COLO668 (cell line): ENCODE measurements around the gene SRRM4.

Experiments
- DNase-seq: peaks from one replicate; lab custom pipeline; 2025; ENCODE audit not compliant: unreplicated experiment; lab: John Stamatoyannopoulos, UW

SRRM4 gene

DNA sequence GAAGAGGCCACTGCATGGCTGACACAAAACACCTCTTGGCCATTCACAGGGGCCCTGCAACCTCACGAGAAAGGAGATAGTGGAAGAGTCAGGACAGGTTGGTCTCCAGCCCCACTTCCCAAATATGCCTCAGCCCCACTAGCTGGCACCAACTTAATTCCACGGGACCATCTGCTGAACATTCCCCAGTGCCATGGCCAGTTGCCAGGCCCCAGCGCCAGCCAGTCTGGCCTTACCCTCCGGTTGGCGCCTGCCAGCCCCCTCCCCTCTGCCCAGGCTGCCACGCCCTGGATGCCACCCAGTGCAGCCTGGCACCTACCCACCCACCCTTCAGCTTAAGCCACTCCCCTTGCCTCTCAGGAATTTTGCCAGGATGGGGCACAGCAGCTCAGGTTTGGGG lies 176.2 kb downstream of the SRRM4 start:
- DNase-seq = no peak

DNA sequence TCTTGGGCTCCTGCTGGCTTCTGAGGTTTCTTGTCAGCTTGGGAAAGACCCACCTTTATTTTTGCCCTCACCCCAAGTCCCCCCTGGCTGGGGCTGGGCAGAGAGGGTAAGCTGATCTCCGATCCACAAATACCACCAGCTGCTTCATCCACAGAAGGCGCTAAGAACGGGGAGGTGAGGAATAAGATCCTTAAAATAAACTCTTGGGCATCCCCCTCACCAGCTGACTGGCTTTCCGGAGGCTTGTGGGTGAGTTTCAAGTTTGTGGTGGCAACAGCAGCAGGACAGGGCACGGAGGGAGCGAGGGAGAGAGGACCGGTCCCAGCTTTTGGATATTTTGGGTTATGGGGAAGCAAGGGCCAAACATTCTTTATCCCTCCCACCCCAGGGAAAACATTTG lies 176.6 kb downstream of the SRRM4 start:
- no peak for DNase-seq

DNA sequence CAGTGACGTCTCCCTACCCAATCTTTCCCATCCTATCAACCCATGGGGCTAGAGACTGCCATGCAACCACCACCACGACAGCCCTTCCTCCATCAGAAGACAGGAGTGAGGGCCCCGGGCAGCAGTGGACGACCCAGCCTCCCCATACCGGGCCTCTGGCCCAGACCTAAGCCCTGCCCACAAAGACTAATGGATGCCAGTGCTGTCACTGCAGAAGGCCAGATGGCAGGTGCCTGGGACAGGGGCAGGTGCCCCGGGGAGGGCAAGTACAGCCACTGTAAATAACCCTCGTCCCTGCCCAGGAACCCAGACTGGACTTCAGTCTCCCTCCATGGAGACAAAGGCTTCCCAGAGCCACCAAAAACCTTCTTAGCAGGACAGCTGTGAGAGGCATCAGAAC lies 177.1 kb downstream of the SRRM4 start:
- no peak for DNase-seq

DNA sequence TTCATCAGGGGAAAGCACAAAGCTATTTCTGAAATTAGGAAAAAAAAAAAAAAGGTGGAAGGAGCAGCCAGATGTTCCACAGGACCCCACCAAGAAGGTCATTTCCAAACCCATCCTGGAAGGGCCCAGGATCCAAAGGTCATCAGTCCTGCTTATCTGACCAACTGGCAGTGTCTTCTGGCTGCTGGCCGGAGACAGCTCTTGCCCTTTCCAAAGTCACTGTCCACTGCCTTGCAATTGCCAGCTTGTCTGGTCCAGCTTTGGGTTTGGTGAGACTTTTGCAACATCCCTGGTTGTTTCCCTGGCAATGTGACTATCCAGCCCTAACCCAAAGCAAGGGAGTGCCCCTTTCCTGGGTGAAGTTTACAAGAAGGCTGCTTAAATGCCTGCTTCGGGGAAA lies 178.5 kb downstream of the SRRM4 start:
- DNase-seq = no peak

DNA sequence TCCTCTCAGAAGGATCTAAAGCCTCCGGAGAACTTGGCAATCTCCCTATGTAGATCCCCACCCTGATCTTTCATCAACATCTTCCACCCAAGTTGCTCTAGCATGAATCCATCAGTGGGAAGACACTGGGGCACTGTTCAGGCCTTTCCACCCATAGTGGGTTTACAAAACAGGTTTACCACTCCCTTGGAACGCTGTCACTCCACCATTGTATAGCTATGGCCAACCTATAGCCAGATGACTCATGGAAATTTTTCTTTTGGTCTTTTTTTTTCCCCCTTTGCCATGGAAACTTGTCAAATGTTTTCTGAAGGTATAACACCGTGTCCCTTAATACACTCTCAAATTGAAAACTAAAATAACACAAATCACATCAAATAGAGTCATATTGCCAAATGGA lies 186.6 kb downstream of the SRRM4 start:
- no peak for DNase-seq

DNA sequence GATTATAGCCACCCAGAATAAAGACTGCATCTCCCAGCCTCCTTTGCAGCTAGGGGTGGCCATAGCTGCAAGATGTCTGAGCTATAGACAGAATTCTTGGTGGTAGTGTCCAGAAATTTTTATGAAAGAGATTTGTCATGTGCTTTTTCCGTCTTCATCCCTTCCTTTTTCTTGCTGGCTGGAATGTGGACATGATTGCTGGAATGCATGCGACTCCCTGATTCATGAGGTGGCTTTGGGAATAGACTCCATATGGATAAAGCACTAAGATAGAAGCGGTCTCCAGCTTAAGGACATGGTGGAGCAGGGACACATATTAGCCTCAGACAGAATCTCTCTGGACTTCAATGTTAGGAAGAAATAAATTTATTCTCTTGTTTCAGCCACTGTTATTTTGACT lies 187.4 kb downstream of the SRRM4 start:
- DNase-seq = no peak

DNA sequence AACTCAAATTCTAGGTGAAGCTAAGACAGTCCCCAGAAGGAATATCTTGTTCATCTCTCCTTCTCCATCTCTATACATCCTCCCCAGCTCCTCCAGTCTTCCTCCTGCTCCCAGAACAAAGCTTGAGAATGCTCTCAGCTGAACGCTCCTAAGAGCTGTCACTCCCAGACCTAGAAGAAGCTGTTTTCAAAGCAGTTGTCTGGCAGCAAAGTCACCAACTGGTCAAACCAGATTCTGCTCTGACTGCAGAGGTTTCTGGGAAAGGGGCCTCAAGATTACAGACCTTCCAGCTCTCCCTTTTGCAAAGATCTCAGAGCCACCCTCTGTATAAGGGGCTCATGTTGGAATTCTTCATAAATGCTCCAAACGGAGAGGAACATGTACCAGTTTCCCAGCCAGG lies 187.8 kb downstream of the SRRM4 start:
- no peak for DNase-seq

DNA sequence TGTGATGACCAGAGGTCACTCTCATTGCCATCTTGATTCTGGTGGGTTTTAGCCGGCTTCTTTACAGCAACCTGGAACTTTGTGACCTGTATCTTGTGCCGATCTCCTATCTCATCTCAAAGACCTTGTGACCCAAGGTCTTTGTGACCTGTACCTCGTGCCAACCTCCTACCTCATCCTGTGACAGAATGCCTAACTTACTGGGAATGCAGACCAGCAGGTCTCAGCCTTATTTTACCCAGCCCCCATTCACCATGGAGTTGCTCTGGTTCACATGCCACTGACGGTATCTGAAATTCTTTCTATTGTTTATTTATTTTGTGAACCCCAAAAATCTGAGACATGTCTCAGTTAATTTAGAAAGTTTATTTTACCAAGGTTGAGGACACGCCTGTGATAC lies 189.9 kb downstream of the SRRM4 start:
- no peak for DNase-seq

DNA sequence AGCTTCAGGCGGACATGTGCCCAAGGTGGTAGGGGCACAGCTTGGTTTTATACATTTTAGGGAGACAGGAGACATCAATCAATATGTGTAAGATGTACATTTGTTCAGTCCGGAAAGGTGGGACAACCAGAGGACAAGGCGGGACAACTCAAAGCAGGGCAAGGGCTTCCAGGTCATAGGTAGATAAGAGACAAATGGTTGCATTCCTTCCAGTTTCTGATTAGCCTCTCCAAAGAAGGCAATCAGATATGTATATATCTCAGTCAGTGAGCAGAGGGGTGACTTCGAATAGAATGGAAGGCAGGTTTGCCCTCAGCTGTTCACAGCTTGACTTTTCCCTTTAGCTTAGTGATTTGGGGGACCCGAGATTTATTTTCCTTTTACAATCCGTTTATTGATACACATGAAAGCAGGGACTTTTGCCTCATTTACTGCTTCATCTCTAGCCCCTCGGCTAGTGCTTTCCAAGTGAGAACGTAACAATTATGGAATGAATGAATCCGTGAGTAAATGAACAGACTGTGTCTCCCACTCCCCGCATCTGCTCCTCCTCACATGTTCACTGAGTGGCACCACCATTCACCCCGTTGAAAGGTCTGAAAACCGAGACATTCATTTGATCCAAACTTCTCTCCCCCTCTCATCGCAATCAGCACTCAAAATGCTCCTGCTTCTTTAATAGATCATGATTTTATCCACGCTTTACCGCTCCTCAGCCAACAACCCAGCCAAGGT lies 190.5 kb downstream of the SRRM4 start:
- DNase-seq = no peak

DNA sequence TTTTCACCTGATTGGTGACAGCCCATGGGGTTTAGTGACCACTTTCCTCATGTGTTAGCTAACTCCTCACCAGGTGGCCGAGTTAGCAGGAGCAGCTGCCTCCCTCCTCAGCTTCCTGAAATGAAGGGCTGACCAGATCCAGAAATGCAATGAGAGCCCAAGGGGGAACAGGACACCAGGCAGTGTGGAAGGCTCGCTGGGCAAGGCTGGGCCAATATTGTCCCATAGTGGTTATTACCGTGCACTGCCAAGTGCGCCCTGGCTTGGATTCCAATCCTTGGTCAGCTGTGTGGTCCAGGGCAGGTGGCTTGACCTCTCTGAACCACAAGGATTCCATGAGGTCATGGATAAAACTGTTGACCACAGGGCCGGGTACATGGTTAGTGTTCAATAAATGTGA lies 193.7 kb downstream of the SRRM4 start:
- DNase-seq = no peak

DNA sequence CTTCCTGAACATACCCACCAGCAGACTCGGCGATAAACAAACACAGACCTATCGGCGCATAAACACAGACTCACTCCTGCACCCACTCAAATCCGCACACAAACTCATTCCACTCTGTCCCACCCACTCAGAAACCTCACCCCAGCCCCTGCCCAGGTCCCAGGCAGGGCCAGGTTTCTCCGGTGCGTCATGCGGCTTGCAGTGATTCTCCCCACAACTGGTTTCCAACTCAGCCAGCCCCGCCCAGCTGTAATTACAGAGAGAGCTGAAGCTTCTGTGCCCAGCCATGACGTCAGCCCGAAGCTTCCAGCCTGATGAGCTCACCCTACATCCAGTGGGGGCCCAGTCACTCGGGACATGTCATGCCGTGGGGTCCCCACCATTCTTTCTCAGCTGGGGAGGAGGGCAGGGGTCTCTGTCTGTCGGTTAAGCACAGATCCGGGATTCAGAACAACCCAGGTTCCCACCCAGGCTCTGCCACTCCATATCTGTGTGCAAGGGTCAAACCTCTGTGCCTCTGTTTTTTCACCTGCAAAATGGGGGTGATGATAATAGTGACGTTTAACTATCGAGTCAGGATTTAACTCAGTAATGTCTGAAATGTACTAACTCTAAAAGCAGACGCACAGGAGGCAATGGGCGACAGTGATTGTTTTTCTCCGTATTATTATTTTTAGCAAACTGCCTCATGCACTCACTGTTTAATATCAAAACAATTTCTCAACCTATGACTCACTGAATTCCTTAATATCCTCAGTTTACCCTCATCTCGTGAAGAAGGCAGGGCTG lies 195.1 kb downstream of the SRRM4 start:
- peak; percentile 74 for DNase-seq

DNA sequence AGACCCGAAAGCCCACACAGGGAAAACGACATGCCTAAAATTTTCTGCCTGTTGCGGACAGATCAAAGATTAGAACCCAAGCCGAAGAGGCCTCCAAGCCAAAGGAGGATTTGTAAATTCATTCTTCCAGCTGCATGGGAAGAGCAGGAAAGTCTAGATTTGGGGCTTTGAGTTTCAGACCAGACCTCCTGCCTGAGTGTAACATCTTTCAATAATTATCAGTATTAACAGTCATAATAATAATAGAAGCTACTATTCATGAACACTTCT lies 195.7 kb downstream of the SRRM4 start:
- DNase-seq = no peak

DNA sequence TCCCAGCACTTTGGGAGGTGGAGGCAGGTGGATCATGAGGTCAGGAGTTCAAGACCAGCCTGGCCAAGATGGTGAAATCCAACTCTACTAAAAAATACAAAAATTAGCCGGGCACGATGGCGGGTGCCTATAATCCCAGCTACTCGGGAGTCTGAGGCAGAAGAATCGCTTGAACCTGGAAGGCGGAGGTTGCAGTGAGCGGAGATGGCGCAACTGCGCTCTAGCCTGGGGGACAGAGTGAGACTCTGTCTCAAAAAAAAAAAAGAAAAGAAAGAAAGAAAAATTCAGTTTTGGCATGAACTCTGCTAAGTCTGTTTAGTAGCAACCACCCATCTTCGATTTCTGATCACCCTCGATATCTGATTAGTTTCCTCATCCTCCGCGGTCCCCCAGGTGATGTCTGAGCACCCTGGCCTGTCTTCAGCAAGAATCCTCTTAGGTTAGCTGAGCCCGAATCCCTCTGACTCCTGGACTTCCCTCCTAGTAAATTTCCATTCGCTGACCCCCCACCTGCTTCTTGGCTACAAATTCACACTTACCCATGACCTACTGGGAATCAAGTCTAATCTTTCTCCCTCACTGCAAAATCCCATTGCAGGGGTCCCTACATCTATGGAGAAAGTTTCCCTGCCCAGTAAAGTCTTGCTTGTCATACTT lies 196.5 kb downstream of the SRRM4 start:
- no peak for DNase-seq

DNA sequence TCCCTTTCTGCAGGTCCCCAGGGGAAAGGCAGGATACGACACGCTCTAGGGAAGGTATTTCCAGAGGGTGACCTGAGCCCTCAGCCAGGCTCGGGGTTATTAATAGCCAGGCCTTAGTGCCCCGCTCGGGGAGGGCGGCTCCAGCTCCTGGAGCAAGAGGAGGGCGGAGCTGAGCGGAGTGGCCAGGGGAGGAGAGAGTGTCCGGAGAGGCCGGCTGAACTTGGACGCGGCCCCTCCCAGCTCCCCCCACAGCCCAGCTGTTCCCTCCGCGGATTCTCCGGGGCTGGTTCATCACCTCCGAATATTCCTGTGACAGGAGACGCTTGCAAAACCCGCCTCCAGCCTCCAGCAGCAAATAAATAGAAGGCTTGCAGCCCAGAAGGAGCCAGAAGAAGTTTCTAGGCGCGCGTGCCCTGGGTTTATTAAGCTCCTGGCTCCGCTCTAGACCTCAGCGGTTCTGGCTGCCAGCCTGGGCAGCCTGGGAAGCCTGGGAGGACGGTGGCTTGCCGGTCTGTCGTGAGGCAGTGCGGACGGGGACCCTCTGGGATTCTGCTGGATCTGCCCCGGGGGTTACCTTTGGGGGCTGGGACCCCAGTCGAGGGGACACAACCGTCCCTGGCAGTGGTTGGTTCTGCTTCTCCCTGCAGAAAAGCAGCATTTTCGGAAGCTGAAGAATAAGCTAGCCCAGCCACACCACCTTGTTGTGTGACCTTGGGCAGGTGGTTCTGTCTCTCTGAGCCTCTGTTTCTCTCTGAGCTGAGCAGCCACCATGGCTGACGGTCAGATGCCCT lies 197.4 kb downstream of the SRRM4 start, which contains the start of gene HSPB8:
TSS of gene HSPB8 (plus strand) at position 388 of the 791 bp plus-strand sequence. CDS start at position 770, 382 bp downstream.
- peak; percentile 49 for DNase-seq

DNA sequence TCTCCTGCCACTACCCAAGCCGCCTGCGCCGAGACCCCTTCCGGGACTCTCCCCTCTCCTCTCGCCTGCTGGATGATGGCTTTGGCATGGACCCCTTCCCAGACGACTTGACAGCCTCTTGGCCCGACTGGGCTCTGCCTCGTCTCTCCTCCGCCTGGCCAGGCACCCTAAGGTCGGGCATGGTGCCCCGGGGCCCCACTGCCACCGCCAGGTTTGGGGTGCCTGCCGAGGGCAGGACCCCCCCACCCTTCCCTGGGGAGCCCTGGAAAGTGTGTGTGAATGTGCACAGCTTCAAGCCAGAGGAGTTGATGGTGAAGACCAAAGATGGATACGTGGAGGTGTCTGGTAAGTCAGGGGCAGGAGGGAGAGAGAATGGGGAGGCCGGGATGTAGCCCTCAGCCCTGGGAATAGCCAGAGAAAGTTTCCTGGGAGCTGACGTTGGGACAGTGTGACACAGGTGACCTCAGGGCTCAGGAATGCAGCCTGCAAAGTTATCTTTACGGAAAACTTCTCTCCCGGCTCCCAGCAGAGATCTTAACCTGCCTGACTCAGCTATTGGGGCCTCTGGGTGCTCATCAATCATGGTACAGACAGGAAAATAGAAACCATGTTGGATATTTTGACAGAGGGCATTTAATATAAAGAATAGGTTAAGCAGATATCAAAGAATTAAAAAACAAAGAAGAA lies 198.1 kb downstream of the SRRM4 start:
- DNase-seq = no peak

DNA sequence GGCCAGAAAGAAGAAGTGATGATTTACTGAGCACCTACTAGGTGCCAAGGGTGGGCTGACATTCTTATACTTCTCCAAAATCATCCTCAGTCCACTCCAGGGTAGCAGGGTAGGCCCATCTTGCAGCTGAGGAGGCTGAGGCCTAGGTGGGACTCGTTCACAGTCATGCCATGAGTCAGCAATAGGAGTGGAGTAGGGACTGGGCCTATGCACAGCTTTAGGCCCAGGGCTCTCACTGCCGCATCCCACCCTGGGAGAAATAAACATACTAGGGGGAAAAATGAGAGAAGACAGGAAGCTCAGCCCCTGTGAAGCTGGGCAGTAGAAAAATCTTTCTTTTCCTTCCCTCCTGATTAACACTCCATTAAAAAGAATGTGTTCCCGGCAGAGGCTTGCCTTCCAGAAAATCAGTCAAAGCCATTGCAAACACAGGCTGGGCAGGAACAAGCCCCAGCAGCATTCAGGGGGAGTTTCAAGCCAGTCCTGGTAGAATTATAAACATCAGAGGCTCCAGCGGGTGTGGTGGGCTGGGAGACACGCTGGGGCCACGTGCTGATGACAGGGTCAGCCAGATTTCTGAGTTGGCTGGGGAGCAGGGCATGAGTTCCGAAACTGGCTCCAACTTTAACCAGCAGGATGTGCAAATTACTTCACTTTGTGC lies 199.2 kb downstream of the SRRM4 start:
- no peak for DNase-seq

DNA sequence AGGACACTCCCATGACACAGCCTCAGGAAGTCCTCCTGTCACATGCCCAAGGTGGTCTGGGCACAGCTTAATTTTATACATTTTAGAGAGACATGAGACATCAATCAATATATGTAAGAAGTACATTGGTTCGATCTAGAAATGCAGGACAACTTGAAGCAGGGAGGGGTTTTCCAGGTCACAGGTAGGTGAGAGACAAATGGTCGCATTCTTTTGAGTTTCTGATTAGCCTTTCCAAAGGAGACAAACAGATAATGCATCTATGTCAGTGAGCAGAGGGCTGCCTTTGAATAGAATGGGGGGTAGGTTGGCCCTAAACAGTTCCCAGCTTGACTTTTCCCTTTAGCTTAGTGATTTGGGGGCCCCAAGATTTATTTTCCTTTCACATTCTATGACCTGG lies 199.9 kb downstream of the SRRM4 start:
- no peak for DNase-seq

DNA sequence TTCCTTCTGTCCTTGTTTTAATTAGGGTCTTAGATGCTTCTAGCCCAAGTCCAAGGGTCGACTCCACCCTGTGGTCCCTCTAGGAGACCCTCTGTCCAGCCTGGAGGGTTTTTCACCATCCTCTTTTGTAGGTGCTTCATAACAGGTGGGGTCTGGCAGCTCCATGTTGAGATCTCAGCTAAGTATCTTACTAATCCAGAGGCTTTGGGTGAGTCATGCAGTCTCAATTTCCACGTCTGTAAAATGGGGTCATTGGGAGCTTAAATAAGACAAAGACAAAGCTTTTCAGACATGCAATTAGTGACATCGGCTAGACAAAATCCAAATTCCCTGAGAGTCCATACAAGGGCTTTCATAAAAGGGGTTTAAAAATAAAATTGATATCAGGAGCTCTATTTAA lies 200.6 kb downstream of the SRRM4 start:
- DNase-seq = no peak

DNA sequence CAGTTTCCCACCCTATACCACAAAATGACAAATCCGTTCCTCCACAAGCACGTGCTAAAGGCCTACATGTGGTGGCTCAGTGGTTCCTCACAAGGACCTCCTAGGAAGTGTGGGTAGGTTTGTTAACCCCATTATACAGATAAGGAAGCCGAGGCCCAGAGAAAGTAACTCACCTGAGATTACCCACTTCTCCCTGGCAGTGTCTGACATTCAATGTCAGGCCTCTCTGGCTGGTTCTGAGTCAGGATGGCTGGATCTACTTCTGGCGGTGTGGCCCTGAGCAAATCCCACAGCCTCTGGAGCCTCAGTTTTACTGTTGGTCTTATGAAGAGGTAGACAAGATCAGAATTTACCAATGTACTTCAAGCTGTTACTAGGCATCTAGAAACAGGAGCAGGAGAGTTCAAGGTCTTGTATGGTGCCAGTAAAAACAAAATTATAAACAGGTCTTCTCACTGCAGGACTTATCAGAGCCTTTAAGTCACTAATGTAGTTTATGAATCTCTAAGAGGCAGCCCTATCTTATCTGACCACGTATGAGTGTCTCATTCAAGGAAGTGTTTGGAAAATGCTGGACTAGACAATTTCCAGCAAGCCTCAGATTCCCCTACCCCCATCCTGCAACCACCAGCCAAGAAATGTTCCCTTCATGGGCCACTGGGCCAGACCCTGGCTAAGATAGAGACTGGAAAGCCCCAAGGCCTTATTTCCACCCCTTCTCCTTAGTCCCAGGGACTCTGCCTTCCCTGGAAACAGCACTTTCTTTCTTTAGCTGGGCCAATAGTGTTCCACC lies 201.6 kb downstream of the SRRM4 start:
- no peak for DNase-seq
